H9 (cell line): Measurements from ENCODE around the gene KCTD19. TPM values are rescaled to one million over a fixed set of nuclear protein-coding genes. Genes with fewer than 3 reads are reported as not detected.

Experiments used
- DNase-seq: peaks from one replicate; pipeline ENCODE4 v3.0.0-alpha.2; 2017
- H2AFZ ChIP-seq: one replicate; pipeline ENCODE4 v1.6.1; 2013; ENCODE audit warnings: mild to moderate bottlenecking, low read length, control low read depth, moderate library complexity
- H2AK5ac ChIP-seq: 2 replicates; pipeline ENCODE4 v1.6.1; 2013; ENCODE audit warnings: low read length, control low read depth, mixed read lengths; ENCODE audit not compliant: insufficient read length
- H2BK120ac ChIP-seq: one replicate; pipeline ENCODE4 v1.6.1; 2013; ENCODE audit warnings: low read depth, mild to moderate bottlenecking, low read length, control low read depth, inconsistent platforms; ENCODE audit not compliant: poor library complexity, severe bottlenecking
- H2BK12ac ChIP-seq: 2 replicates; pipeline ENCODE4 v1.6.1; 2013; ENCODE audit warnings: low read length, control low read depth, mixed read lengths, low read depth; ENCODE audit not compliant: insufficient read length
- H2BK15ac ChIP-seq: 2 replicates; pipeline ENCODE4 v1.6.1; 2013; ENCODE audit warnings: low read depth, low read length, control low read depth
- H2BK20ac ChIP-seq: one replicate; pipeline ENCODE4 v1.6.1; 2013; ENCODE audit warnings: low read depth, mild to moderate bottlenecking, low read length, control low read depth, inconsistent platforms; ENCODE audit not compliant: poor library complexity, severe bottlenecking
- H2BK5ac ChIP-seq: 2 replicates; pipeline ENCODE4 v1.6.1; 2013; ENCODE audit warnings: low read length, control low read depth, mixed read lengths; ENCODE audit not compliant: insufficient read length
- H3K14ac ChIP-seq: 2 replicates; pipeline ENCODE4 v1.6.1; 2013; ENCODE audit warnings: low read length, control low read depth; ENCODE audit not compliant: insufficient read depth
- H3K18ac ChIP-seq: 2 replicates; pipeline ENCODE4 v1.6.1; 2013; ENCODE audit warnings: low read depth, mild to moderate bottlenecking, mixed read lengths, low read length, control low read depth; ENCODE audit not compliant: insufficient read length
- H3K23ac ChIP-seq: 2 replicates; pipeline ENCODE4 v1.6.1; 2013; ENCODE audit warnings: low read length, control low read depth, mixed read lengths, low read depth; ENCODE audit not compliant: insufficient read length
- H3K23me2 ChIP-seq: 2 replicates; pipeline ENCODE4 v1.6.1; 2013; ENCODE audit warnings: low read depth, mild to moderate bottlenecking, mixed read lengths, low read length, control low read depth; ENCODE audit not compliant: insufficient read length, poor library complexity, severe bottlenecking
- H3K27ac ChIP-seq: 2 replicates; pipeline ENCODE4 v1.5.1; 2013; ENCODE audit warnings: low read length, control low read depth, mixed read lengths, low read depth; ENCODE audit not compliant: insufficient read length
- H3K27me3 ChIP-seq: 2 replicates; pipeline ENCODE4 v1.6.1; 2013; ENCODE audit warnings: low read length, control low read depth, inconsistent platforms; ENCODE audit not compliant: insufficient read depth
- H3K4ac ChIP-seq: 2 replicates; pipeline ENCODE4 v1.6.1; 2013; ENCODE audit warnings: low read depth, mild to moderate bottlenecking, control low read depth, inconsistent platforms, low read length, moderate library complexity
- H3K4me1 ChIP-seq: 2 replicates; pipeline ENCODE4 v1.6.1; 2013; ENCODE audit warnings: low read length, control low read depth, inconsistent platforms; ENCODE audit not compliant: insufficient read depth
- H3K4me2 ChIP-seq: 2 replicates; pipeline ENCODE4 v1.6.1; 2013; ENCODE audit warnings: low read length, control low read depth, mixed read lengths; ENCODE audit not compliant: insufficient read length, insufficient read depth
- H3K56ac ChIP-seq: 2 replicates; pipeline ENCODE4 v1.6.1; 2013; ENCODE audit warnings: low read depth, mild to moderate bottlenecking, mixed read lengths, low read length, control low read depth; ENCODE audit not compliant: insufficient read length
- H3K79me1 ChIP-seq: 2 replicates; pipeline ENCODE4 v1.6.1; 2013; ENCODE audit warnings: low read depth, mild to moderate bottlenecking, moderate library complexity, low read length, control low read depth, inconsistent platforms; ENCODE audit not compliant: insufficient read depth, poor library complexity, severe bottlenecking
- H3K79me2 ChIP-seq: 2 replicates; pipeline ENCODE4 v1.6.1; 2013; ENCODE audit warnings: low read length, control low read depth, inconsistent platforms; ENCODE audit not compliant: insufficient read depth
- H3K9ac ChIP-seq: 2 replicates; pipeline ENCODE4 v1.6.1; 2013; ENCODE audit warnings: low read length, control low read depth, mixed read lengths; ENCODE audit not compliant: insufficient read length; ENCODE audit errors: extremely low read depth
- H3K9me3 ChIP-seq: one replicate; pipeline ENCODE4 v1.6.1; 2013; ENCODE audit warnings: low read depth, low read length, inconsistent platforms; ENCODE audit not compliant: control insufficient read depth
- H3T11ph ChIP-seq: one replicate; pipeline ENCODE4 v1.6.1; 2013; ENCODE audit warnings: mild to moderate bottlenecking, low read length, control low read depth, inconsistent platforms
- H4K20me1 ChIP-seq: one replicate; pipeline ENCODE4 v1.6.1; 2013; ENCODE audit not compliant: control insufficient read depth, insufficient read length, insufficient read depth
- H4K5ac ChIP-seq: 2 replicates; pipeline ENCODE4 v1.6.1; 2013; ENCODE audit warnings: low read depth, mild to moderate bottlenecking, mixed read lengths, low read length, control low read depth; ENCODE audit not compliant: insufficient read length
- H4K8ac ChIP-seq: replicated peaks from 2 replicates; pipeline ENCODE4 v1.6.1; 2013; ENCODE audit warnings: low read length, control low read depth, mixed read lengths, low read depth; ENCODE audit not compliant: insufficient read length
- H4K91ac ChIP-seq: 2 replicates; pipeline ENCODE4 v1.6.1; 2013; ENCODE audit warnings: low read depth, mild to moderate bottlenecking, moderate library complexity, mixed read lengths, low read length, control low read depth; ENCODE audit not compliant: insufficient read length
- H3K27ac Mint-ChIP-seq, 3 experiments: 2 replicates in 2 of 3; 3 replicates in 1 of 3; pipeline ENCODE4 v1.8.0; 2020 to 2021; ENCODE audit warnings: mixed read lengths in 3 of 3, mild to moderate bottlenecking in 1 of 3, moderate library complexity in 1 of 3
- H3K27me3 Mint-ChIP-seq: 2 replicates; pipeline ENCODE4 v1.8.0; 2021; ENCODE audit warnings: low read depth, mild to moderate bottlenecking, moderate library complexity, mixed read lengths
- H3K36me3 Mint-ChIP-seq, 3 experiments: 2 replicates in 2 of 3; 3 replicates in 1 of 3; pipeline ENCODE4 v1.8.0; 2020 to 2021; ENCODE audit warnings: low read depth in 3 of 3, mixed read lengths in 3 of 3; ENCODE audit not compliant: insufficient read depth in 1 of 3
- H3K4me1 Mint-ChIP-seq, 2 experiments: 2 replicates each; pipeline ENCODE4 v1.8.0; 2020; ENCODE audit warnings: mixed read lengths in 2 of 2
- H3K4me3 Mint-ChIP-seq, 2 experiments: 2 replicates in 1 of 2; 3 replicates in 1 of 2; pipeline ENCODE4 v1.8.0; 2020 to 2021; ENCODE audit warnings: mild to moderate bottlenecking in 2 of 2, mixed read lengths in 2 of 2, moderate library complexity in 1 of 2
- H3K9me3 Mint-ChIP-seq, 2 experiments: 2 replicates in 1 of 2; 3 replicates in 1 of 2; pipeline ENCODE4 v1.8.0; 2020; ENCODE audit warnings: mild to moderate bottlenecking in 2 of 2, mixed read lengths in 2 of 2, moderate library complexity in 1 of 2
- CTCF ChIP-seq: fragments of 200-600 bp; sonication (generic); conservative IDR thresholded peaks from 3 replicates; pipeline ENCODE4 v1.8.0; 2021; ENCODE audit warnings: antibody characterized with exemption, mild to moderate bottlenecking
- WGBS: extraction: QIAGEN DNeasy Blood & Tissue Kit; methylation state at CpG from one replicate; pipeline ENCODE4 v1.1.7; 2013; ENCODE audit warnings: missing lambda C conversion rate, low lambda C conversion rate, mixed read lengths; ENCODE audit not compliant: insufficient read length; ENCODE audit errors: extremely low coverage; 5-methylcytosine and 5-hydroxymethylcytosine counted together
- total RNA-seq: library from RNA; stranded (reverse); gene quantifications from 2 replicates; pipeline ENCODE4 v1.2.1, GENCODE V29; 2021

Gene KCTD19
- total RNA-seq, 1 experiment from 2014 or later: 0.13 TPM

GRCh38 chr16:67271446-67271845 is 55.1 kb downstream of the KCTD19 start:
- Histone ChIP-seq H4K5ac (no peak overlapping the region), H3K79me1 (no peaks in the 10 kb centered on the region), H3K56ac (no peak overlapping the region), H2BK15ac (no peak overlapping the region), H3K4me2 (no peak overlapping the region), H3K23ac (no peak overlapping the region), H3K4ac (no peak overlapping the region), H3K27me3 (no peaks in the 10 kb centered on the region; the same call in 1 of the 2 replicates), H3K4me1 (no peaks in the 10 kb centered on the region), H3K79me2 (no peaks in the 10 kb centered on the region), H3T11ph (no peak overlapping the region), H3K23me2 (no peaks in the 10 kb centered on the region), H2BK5ac (no peak overlapping the region), H3K14ac (no peak overlapping the region), H2BK20ac (no peak overlapping the region), H4K20me1 (no peaks in the 10 kb centered on the region), H3K9ac (no peak overlapping the region), H4K91ac (no peak overlapping the region), H2BK12ac (no peak overlapping the region), H3K27ac (no peak overlapping the region), H3K9me3 (no peaks in the 10 kb centered on the region), H2BK120ac (no peak overlapping the region), H2AFZ (no peak overlapping the region), H3K18ac (no peak overlapping the region), H4K8ac (no peak overlapping the region), H2AK5ac (no peak overlapping the region)
- no peak for DNase-seq
- no peaks in the 10 kb centered on the region; the same call in 1 of the 2 replicates for H3K27me3 Mint-ChIP-seq
- H3K36me3 Mint-ChIP-seq: peaks cover 0 to 2% (median 0%) of the 10 kb centered on the region in 3 experiments; a peak in 2 of 7 replicates
- peaks cover 0 to 4% of the 10 kb centered on the region in 2 experiments; a peak in 1 of 4 replicates for H3K4me1 Mint-ChIP-seq
- no CpG with 5 or more reads among the region's 4 CpGs for WGBS
- no peak for TF ChIP-seq CTCF
- H3K27ac Mint-ChIP-seq: no peak overlapping the region
- no peaks in the 10 kb centered on the region for H3K9me3 Mint-ChIP-seq
- no peak overlapping the region for H3K4me3 Mint-ChIP-seq
